Body of pancreas (tissue), 4 donors: ENCODE results near the gene C4orf50. TPM values are rescaled to one million over a fixed set of nuclear protein-coding genes. Genes with fewer than 3 reads are reported as not detected.

ENCODE experiments used
- ATAC-seq: fragments of 150-250 bp; one replicate; pipeline ENCODE4 v1.9.1; 2016
- DNase-seq, 4 donors: peaks; one replicate each; pipeline ENCODE4 v3.0.0-alpha.2; 2019
- H3K27ac ChIP-seq, 4 donors: fragments of 200-600 bp; sonication (generic); 1 replicate in 3 of 4; 2 replicates in 1 of 4; pipeline versions ENCODE4 v1.5.1 to v1.6.1; 2016 to 2019; ENCODE audit warnings: mild to moderate bottlenecking in 1 of 4, mixed read lengths in 1 of 4, moderate library complexity in 1 of 4
- H3K27me3 ChIP-seq, 2 donors: fragments of 200-600 bp; sonication (generic); one replicate each; pipeline ENCODE4 v1.6.0; 2016; ENCODE audit warnings: mild to moderate bottlenecking in 1 of 2
- H3K36me3 ChIP-seq, 2 donors: fragments of 200-600 bp; sonication (generic); replicated peaks in 1 of 2; 2 replicates each; pipeline ENCODE4 v1.5.1; 2016; ENCODE audit warnings: low read depth in 2 of 2; ENCODE audit not compliant: insufficient read depth in 1 of 2
- H3K4me1 ChIP-seq: fragments of 200-600 bp; sonication (generic); one replicate; pipeline ENCODE4 v1.6.0; 2016
- H3K4me3 ChIP-seq, 2 donors: fragments of 200-600 bp; sonication (generic); 1 replicate in 1 of 2; 2 replicates in 1 of 2; pipeline ENCODE4 v1.5.1; 2016 to 2019
- H3K9me3 ChIP-seq, 3 donors: fragments of 200-600 bp; sonication (generic); 1 replicate in 2 of 3; 2 replicates in 1 of 3; pipeline ENCODE4 v1.5.1; 2016
- POLR2A ChIP-seq, 3 donors: fragments of 450-650 bp; IDR thresholded peaks; one replicate each; pipeline ENCODE4 v1.6.1; 2016; ENCODE audit warnings: antibody characterized with exemption in 3 of 3, mild to moderate bottlenecking in 2 of 3
- WGBS, 2 donors: methylation state at CpG; one replicate each; pipeline ENCODE4 v1.1.5; 2017; 5-methylcytosine and 5-hydroxymethylcytosine counted together
- intact Hi-C: fragments of 100-400 bp; cut with DNase I; formaldehyde crosslinking; loops from one replicate; pipeline ENCODE4 v1.15.1; 2023
- total RNA-seq, 2 donors: library from RNA; depleted of rRNA; stranded (reverse); fragments of >200 nt; gene quantifications; one replicate each; pipeline ENCODE4 v1.1.0, GENCODE V29; 2016
- TF ChIP-seq, protein P1 (sequence below), 7 experiments: fragments of 450-650 bp in 4 of 7; fragments of 200-600 bp in 3 of 7; sonication (generic) in 3 of 7; IDR thresholded peaks; one replicate each; pipeline ENCODE4 v1.5.1; 2016 to 2019; ENCODE audit warnings: antibody characterized with exemption in 7 of 7

The C4orf50 gene
- total RNA-seq, 2 donors from 2014 or later = 0.26 TPM; not detected in 1

GRCh38 chr4:6049985-6050384, 31.8 kb upstream of the C4orf50 start:
- Histone ChIP-seq H3K27me3 (no peaks in the 10 kb centered on the region), H3K4me3 (no peak overlapping the region), H3K9me3 (no peaks in the 10 kb centered on the region), H3K27ac (no peak overlapping the region), H3K36me3 (no peaks in the 10 kb centered on the region), H3K4me1 (no peaks in the 10 kb centered on the region)
- DNase-seq (no peak), ATAC-seq (no peak)
- no peak for TF ChIP-seq POLR2A (IDR thresholded peaks at IDR 0.05)
- TF ChIP-seq, protein P1, sequence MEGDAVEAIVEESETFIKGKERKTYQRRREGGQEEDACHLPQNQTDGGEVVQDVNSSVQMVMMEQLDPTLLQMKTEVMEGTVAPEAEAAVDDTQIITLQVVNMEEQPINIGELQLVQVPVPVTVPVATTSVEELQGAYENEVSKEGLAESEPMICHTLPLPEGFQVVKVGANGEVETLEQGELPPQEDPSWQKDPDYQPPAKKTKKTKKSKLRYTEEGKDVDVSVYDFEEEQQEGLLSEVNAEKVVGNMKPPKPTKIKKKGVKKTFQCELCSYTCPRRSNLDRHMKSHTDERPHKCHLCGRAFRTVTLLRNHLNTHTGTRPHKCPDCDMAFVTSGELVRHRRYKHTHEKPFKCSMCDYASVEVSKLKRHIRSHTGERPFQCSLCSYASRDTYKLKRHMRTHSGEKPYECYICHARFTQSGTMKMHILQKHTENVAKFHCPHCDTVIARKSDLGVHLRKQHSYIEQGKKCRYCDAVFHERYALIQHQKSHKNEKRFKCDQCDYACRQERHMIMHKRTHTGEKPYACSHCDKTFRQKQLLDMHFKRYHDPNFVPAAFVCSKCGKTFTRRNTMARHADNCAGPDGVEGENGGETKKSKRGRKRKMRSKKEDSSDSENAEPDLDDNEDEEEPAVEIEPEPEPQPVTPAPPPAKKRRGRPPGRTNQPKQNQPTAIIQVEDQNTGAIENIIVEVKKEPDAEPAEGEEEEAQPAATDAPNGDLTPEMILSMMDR (IDR thresholded peaks at IDR 0.05) = no peak
- intact Hi-C loops = no loop called here
- 68 to 76% methylated on average over 7 to 8 of the region's 8 CpGs for WGBS, 2 donors

GRCh38 chr4:6049278-6049677, 31.0 kb upstream of the C4orf50 start:
- Histone ChIP-seq H3K9me3 (no peaks in the 10 kb centered on the region), H3K27ac (no peak overlapping the region), H3K36me3 (no peaks in the 10 kb centered on the region), H3K4me3 (no peak overlapping the region), H3K27me3 (no peaks in the 10 kb centered on the region), H3K4me1 (no peaks in the 10 kb centered on the region)
- TF ChIP-seq, protein P1 (IDR thresholded peaks at IDR 0.05) = no peak
- TF ChIP-seq POLR2A (IDR thresholded peaks at IDR 0.05) = no peak
- DNase-seq = no peak
- intact Hi-C loops = no loop called here
- no peak for ATAC-seq
- WGBS, 2 donors = 73 to 76% methylated on average over 8 to 12 of the region's 12 CpGs

DNA sequence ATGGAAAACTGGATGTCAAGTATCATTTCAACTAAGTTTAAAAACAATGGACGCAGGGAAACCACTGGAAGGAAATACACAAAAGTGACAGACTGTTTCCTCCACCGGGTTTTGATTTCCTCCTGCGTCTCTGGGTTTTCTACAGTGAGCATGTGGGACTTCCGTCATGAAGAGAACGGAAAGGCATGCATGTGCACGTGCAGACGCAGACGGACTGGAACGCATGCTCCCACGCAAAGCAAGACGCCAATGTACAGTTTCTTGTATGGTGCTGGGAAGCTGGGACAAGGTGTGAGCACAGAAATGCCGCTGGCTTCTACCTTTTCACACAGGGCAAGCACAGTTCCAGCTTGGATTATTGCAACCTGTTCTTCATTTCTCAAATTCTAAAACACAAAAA, 30.3 kb upstream of the C4orf50 start:
- Histone ChIP-seq H3K9me3 (no peaks in the 10 kb centered on the region), H3K4me1 (no peaks in the 10 kb centered on the region), H3K27ac (no peak overlapping the region), H3K27me3 (no peaks in the 10 kb centered on the region), H3K36me3 (no peaks in the 10 kb centered on the region), H3K4me3 (no peak overlapping the region)
- 57 to 61% methylated on average over 12 of the region's 12 CpGs for WGBS, 2 donors
- intact Hi-C loops = no loop called here
- TF ChIP-seq, protein P1 (IDR thresholded peaks at IDR 0.05) = no peak
- TF ChIP-seq POLR2A (IDR thresholded peaks at IDR 0.05) = no peak
- ATAC-seq (no peak), DNase-seq (no peak)

GRCh38 chr4:6047130-6047673, 29.0 kb upstream of the C4orf50 start:
- TF ChIP-seq POLR2A (IDR thresholded peaks at IDR 0.05) = no peak
- TF ChIP-seq, protein P1 (IDR thresholded peaks at IDR 0.05) = no peak
- no peaks in the 10 kb centered on the region for H3K9me3 ChIP-seq
- intact Hi-C loops = no loop called here
- H3K4me3 ChIP-seq = no peak overlapping the region
- H3K27ac ChIP-seq = no peak overlapping the region
- no peaks in the 10 kb centered on the region for H3K4me1 ChIP-seq
- no peak for DNase-seq
- no peaks in the 10 kb centered on the region for H3K27me3 ChIP-seq
- ATAC-seq = no peak
- 56 to 75% methylated on average over 9 to 15 of the region's 15 CpGs for WGBS, 2 donors
- no peaks in the 10 kb centered on the region for H3K36me3 ChIP-seq

- H3K4me1 ChIP-seq = no peaks in the 10 kb centered on the region
- no peaks in the 10 kb centered on the region for H3K27me3 ChIP-seq
- no peak for TF ChIP-seq POLR2A (IDR thresholded peaks at IDR 0.05)
- TF ChIP-seq, protein P1 (IDR thresholded peaks at IDR 0.05) = no peak
- no peak overlapping the region for H3K27ac ChIP-seq
- ATAC-seq (no peak), DNase-seq (no peak)
- no peaks in the 10 kb centered on the region for H3K36me3 ChIP-seq
- intact Hi-C loops = no loop called here
- H3K4me3 ChIP-seq = no peak overlapping the region
- WGBS, 2 donors = 55 to 63% methylated on average over 8 to 14 of the region's 14 CpGs
- H3K9me3 ChIP-seq = no peaks in the 10 kb centered on the region
These were observed 28.4 kb upstream of the C4orf50 start for GRCh38 chr4:6046526-6047129.
